NK-92 (cell line): ENCODE results near the gene SIX3.

Source experiments
- DNase-seq: peaks from one replicate; lab custom pipeline; 2025; ENCODE audit not compliant: unreplicated experiment; lab: John Stamatoyannopoulos, UW

SIX3 gene

GRCh38 chr2:44980751-44981713, 39.5 kb downstream of the SIX3 start:
- DNase-seq, result no peak

DNA sequence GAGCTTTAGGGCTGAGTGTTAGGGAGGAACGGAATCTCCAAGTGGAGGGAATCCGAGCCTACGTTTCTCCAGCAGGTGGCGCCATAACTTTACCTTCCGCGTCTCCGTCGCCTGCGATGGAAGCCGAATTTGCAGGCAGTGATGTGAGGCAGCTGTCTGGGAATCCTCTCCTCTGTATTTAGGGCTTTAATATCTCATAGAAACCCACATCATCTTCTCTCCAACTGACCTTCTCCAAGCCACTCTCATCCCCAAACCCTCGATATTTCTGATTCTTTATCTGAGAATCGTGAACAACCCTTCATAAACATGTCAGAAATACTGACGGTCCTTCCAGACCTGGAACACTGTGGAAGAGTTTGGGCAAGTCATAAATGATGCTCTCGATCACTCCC, 40.2 kb downstream of the SIX3 start:
- no peak for DNase-seq

DNA sequence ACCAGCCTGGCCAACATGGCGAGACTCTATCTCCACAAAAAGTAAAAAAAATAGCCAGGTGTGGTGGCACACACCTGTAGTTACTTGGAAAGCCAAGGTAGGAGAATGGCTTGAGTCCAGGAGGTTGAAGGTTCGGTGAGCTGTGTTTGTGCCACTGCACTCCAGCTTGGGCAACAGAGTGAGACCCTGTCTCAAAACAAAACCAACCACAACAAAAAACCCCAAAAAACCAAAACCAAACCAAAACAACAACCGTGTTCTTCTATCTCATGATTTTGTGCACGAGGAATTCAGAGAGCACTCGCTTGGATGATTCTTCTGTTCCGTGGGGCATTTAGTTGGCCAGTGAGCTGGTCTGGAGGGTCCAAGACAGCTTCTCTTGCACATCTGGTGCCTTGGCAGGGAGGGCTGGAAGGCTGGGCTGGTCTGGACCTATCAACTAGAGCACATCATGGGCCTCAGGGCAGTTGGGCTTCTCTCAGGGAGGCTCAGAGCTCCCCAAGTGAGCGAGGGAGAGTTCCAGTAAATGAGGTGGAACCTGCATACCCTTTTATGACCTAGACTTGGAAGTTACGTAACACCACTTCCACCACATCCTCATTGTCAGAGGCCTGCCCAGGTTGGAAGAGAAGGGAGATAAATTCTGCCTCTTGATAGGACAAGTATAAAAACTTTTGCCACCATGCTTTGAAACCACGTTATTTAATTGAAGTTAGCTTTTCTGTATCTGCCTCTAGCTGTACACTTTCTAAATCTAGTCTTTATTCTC, 42.5 kb downstream of the SIX3 start:
- no peak for DNase-seq

- no peak for DNase-seq
Measured at GRCh38 chr2:44989176-44989575, 47.7 kb downstream of the SIX3 start.

- no peak for DNase-seq
Measured at GRCh38 chr2:44994377-44994776, 52.9 kb downstream of the SIX3 start.
